Inflammatory macrophage (primary cell): Measurements from ENCODE around the gene MTCH1.

Source experiments
- DNase-seq, 2 donors: peaks; one replicate each; pipeline ENCODE4 v3.0.0-alpha.2; 2020 to 2022

MTCH1 gene

DNA sequence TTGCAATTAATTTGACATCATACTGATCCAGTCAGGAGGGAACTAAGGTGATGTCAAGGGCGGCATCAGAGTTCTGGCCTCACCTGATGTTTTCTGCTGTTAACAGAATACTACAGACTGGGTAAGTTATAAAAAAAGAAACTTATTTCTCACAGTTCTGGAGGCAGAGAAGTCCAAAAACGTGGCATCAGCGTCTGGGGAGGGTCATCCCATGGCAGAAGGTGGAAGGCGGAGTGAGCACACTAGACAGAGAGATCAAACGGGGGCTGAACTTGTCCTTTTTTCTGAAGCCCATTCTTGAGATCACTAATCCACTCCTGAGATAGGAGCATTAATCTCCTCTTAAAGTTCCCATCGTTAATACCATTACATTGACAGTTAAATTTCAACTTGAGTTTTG is 3.3 kb upstream of the MTCH1 start:
- no peak for DNase-seq

DNA sequence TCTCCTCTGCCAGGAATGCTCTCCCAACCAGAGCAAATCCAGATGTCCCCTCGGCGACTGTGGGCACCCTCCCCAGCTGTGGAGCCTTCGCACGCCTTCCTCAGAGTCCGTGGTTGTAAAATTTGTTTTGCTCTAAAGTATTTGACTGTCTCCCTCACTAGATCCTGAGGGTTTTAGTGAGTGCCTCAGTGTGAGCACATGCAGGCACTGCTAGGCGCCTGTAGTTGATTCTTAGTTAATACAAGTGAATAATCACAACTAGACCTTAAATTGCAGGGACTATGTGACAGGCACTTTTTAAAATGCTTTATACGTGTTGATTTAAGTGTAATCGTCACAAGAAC is 680 bp upstream of the MTCH1 start:
- no peak for DNase-seq

DNA sequence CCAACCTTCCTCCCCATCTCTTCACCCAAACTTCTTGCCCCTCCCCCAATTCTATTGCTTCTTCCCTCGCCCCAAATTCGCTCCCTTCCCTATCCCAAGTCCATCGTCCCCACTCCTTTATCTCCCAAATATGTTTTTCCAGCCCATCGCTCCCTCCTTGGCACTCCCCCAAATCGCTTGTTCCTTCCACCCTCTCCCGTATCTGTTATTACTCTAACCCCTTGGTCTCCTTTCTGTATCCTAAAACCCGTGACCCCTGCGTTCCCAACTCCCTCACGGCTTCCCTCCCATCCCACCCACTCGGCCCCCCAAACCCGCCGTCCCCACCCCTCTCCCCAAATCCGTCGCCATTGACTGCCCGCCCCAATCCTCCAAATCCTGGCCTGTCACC is 584 bp downstream of the MTCH1 start:
- DNase-seq = no peak

DNA sequence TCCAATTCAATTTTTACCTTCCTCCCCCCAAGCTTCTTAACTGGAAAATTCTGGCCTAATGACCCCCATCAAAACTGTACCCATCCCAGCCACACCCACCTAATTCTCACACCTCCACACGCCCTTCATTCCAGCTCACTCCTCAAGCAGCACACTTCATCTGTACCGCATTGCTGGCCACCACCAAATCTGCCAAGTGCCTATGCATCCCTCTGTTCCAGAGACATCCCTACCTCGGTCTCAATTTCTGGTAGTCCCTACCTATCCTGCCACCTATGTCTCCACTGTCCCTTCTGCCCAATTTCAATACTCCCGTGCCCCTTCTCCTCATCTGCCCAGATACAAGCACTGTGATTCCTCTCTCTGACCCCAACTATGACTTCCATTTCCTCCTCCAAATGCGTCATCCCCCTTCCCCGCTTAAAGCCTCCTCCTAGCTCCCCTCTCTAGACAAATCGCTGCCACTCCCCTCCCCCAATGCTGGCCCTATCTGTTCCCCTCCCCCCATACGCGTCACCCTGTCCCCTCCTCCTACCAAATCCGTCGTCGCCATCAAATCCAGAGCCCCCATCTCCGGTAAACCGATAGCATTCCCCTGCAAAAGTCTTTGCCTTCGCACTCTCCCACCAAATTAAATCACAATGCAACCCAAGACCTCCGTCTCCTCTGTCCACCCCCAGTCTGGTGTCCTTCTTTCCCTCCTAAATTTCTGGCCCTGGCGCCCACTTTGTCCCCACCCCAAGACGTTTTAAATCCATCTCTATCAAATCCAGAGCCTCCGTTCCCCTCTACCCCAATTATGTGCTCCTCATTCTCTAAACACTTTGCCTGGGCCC is 1.2 kb downstream of the MTCH1 start:
- peak in 1 of 2 donors; percentile 43 for DNase-seq

DNA sequence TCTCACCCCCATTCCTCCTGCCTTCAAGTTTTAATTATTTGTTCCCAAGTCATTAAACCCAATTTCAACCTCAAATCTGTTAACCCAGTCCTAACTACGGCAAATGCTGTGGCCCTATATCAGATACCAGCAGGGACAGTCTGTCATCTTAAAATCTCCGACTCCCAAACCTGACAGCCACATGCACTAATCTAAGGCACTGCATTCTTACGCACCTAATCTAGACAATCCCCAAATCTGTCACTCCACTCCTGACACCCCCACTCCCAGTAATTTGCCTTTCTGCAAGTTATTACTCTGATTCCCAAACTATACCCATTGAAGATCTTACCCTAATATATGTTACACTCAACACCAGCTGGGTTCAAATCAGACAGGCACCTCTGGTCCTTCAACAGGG is 2.5 kb downstream of the MTCH1 start:
- DNase-seq = no peak

DNA sequence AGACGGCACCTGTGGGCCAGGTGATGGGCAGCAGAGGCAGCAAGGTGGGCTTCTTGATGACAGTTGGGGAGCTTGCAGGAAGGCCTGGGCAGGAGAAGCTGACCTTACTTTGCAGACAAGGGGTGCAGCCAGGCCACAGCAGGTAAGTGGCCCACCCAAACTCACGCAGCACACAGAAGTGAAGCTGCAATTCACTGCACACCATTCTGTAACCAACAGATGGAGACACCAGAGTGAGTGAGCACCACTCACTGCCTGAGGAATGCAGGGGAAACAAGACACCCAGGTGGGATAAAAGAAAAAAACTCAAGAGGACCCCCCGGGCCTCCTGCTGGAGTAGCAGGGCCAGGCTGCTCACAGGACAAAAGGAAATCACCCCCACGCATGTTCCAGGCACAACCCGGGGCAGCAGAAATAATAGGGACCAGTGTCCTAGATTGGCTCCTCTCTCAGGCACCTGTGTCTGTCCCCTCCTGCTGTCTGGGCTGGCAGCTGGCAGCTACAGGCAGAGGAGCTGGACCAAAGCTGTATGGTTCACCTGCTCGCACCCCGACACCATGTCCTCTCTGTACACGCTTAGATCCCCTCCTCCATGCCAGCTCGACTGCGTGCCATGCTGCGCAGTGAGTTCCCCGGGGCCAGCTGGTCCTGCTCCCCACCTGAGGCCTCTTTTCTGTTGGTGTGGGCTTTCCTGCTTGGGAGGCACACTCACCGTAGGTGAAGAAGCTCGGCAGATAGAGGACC is 4.9 kb downstream of the MTCH1 start:
- DNase-seq = no peak

DNA sequence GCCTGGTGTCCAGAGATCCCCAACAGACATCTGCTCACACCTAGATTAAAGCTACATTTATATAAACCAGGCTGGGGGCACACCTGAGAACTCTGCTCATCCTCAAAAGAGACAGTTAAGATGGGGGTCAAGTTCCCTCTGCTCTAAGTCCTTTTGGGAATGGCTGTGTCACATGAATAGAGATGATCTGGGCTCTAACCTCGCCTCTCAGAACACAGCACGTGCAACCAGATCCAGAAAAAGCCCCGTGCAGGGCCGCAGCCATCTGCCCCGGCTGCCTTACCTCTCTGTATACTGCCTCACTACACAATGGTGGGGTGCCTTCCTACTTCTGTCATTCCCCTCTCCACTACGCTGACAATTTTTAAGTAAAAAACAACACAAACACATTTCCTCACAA is 5.9 kb downstream of the MTCH1 start:
- DNase-seq = no peak

DNA sequence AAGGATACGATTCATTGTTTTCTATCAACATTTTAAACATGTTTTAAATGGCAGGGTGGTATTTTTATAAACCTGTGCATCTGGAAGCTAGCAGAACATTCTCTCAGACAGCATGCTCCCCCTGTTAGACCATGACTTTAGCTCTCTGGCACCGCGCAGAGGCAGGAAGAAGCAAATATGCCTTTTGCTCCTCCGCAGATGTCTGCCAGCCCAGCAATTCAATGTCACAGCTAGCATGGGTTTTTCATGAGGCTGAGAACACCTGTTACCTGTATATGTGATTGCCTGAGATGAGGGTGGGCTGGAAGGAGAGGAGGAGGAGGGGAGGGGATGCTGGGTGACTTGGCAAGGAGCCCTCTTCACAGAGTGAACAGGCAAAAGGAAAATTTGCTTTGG is 6.7 kb downstream of the MTCH1 start:
- no peak for DNase-seq

DNA sequence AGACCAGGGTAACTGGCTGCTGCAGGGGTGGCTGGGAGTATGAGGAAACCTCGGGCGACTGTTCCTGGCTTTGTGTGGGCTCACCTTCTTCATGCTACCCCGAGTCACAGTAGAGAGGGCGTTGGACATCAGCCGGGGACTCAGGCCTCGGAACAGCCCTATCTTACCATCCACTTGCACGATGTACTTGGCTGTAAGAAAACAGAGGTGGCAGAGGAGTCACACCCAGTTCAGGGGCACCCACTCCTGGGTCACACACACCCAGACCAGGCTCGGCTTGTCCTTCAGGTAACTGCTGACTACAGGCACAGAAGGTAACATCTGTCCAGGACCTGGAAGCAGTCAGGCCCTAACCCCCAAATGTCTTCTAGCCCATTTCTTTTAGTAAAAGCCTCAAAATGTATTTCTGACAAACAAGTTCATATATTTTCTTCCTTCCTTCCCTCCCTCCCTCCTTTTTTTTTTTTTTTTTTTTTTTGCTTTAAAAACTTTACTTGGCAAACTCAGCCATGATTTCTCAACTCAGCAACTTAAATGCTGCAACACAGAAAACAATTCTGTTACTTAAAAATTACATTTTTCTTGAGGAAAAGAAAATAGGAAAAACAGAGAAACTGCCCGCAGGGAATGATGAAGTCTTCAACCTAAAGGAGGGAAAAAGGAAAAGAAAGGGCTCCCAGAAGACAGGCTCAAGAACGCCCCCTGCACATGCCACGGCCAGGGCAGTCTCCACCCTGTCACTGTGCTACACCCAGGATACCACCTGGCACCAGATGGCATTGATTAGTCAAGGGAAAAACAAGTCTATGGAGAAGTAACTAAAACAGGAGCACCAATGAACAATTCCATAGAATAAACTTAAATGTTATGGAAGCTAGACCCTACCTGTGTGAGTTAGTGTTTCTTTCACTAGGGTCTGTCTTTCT is 7.3 kb downstream of the MTCH1 start:
- DNase-seq = no peak

DNA sequence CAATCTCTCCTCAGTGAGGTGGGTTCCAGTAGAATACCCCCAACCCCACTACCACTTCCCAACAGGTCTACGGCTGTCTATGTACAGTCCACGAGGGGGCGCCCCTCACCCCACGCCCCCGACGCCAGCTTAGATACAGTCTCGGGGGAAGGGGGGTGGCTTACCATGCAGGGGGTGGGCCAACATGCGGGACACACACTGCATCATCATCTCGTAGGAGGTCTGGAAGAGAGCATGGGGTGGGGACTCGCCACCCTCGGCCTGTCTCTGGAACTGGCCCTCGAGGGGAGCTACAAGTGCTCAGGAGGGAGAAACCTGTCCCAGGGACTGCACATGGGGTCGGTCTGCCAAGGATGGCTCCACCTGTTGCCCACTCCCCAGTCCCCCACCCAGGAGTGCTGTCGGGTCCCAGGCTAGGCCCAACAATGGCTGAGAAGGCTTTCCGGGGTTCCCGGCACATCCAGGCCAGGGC is 8.5 kb downstream of the MTCH1 start:
- DNase-seq = no peak

DNA sequence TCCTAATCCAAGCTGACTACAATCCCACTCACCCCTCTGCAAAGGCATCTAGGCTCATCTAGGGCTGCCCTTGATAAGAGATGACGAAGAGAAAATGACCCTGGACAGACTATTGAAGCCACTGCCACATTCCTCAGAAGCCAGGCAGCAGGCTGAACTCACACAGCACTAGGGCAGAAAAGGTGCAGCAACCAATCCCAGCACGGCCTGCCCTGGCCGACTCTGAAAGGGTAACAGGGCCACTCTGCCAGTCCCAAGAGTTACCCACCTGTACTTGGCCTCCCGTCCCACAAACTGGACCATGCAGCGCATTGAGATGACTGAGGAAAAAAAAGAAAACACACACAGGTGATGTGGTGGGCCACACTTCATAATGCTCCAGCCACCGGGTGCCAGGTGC is 9.1 kb downstream of the MTCH1 start:
- DNase-seq = no peak

DNA sequence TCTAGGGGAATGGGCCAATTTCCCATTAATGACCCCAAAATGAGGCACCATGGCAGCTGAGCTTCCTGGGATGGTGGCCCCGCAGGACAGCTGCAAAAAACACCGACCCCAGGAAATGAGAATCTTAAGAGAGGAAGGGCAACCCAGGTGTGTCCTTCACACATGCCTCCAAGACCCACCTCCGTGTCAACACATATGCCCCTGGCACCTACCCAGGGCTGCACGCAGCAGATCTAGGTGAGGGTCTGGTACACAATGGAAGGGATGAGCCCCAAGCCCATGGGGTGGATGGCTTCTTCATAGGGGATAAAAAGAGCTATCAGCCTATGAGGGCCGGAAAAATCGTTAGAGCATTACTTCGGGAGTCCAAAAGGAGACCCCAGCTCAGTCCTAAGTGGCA is 9.5 kb downstream of the MTCH1 start:
- no peak for DNase-seq

DNA sequence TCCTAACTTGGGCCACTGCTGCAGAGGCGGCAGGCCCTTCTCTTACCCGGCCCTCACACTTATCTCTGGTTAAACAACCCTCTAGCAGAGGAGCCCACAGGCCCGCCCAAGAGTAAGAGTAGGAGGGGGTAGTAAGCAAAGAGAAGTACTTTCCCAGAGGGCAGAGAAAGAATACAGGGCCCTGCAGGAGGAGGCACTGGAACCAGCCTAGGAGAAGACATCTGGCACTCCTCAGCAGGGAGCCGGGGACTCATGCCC is 10.1 kb downstream of the MTCH1 start:
- no peak for DNase-seq

DNA sequence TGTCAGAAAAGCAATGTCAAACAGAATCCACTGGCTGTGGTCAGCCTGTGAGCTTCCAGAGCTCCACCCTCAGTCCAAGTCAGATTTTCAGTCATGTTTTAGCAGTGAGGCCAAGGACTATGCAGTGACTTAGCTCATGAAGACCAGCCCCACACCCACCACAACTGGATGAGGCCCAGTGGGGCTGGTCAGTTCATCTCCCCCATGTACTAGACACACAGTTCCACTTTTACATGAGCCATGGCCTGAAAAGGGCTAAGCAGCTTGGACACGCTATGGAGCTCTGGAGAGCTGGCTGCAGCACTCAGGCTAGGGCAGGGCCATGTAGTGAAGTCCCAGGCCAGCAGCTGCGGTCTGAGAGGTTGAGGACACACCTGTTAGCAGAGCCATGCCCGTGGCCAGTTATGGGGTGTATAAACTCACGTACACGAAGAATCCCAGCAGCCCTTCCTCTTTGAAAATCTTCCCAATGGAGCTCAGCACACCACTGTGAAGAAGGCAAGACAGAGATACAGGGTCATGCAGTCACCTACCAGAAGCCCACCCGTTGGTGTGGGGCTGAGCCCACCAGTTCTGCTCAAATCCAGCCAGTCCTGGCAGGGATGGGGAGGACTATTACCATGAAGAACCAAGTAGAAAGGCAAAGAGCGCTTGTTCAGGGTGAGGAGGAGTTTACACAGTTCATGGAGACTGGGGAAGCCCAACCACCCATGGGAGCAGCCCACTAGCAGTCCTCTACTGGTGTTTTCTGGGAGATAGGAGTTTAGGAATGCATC is 10.6 kb downstream of the MTCH1 start:
- no peak for DNase-seq

DNA sequence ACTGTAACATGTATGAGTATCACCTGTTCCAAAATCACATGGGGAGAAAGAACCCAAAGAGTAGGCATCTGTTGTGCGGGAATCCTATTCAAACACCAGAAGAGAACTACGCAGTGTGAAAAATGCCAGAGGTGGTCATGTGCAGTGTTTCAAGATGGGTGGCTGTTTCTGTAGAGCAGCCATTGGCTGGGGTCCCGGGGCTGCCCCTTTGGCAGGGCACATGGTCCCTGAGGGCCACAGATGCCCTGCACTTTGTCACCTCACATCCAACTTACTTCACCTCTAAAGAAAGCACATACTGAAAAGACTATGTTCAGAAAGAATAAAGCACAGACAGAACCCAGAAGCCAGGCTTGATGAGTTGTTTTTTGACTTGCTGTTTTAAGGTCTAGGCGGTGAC is 12.3 kb downstream of the MTCH1 start:
- no peak for DNase-seq

DNA sequence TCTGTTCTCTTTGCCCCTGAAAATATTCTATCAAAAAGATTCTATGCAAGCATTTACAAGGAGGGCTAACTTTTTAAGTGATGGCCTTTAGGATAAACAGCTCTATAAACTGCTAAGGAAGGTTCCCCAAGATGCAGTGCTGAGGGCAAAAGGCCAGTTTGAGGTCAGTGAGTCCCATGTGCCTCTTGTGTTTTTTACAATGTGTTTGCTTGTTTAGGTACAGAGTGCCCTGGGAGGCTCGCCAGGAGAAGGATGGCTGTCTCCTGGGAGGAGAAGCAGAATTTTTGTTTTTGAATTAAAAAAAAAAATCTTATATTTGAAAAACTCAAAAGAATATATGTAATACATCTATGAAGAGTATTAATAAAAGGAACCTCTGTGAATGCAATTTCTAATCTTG is 12.8 kb downstream of the MTCH1 start:
- no peak for DNase-seq

DNA sequence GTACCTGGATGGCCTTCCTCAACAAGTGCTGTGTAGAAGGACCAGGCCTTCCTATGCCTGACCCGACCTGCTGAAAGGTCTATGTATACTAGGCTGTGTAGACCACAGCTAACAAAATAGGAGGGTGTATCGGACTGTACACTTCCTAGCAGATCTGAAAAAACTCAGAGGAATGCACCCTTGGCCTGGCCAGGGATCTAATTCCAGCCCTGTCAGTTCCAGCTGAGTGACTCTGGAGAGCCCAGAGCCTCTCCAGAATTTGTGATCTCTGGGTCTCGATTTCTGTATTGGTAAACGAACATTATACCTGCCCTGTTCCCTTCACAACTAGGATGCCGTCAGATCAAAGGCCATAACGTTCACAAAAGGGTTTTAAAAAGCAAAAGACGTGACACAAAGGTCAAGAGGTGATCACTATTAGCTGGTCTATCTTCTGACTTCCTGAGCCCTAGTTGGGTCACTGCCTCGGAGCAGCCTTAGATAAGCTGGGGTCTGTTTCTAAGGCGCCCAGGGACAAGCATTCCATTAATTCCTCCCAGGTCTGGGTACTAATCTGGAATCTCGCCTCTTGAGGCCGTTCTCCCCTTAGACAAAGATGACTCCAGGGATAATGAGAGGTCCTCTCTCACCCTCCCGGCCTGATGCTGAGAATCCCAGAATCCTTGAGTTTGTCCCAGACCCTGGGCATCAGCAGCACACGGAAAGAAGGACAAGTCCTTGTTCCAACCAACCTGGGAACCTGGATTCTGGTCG is 13.9 kb downstream of the MTCH1 start:
- DNase-seq = no peak

DNA sequence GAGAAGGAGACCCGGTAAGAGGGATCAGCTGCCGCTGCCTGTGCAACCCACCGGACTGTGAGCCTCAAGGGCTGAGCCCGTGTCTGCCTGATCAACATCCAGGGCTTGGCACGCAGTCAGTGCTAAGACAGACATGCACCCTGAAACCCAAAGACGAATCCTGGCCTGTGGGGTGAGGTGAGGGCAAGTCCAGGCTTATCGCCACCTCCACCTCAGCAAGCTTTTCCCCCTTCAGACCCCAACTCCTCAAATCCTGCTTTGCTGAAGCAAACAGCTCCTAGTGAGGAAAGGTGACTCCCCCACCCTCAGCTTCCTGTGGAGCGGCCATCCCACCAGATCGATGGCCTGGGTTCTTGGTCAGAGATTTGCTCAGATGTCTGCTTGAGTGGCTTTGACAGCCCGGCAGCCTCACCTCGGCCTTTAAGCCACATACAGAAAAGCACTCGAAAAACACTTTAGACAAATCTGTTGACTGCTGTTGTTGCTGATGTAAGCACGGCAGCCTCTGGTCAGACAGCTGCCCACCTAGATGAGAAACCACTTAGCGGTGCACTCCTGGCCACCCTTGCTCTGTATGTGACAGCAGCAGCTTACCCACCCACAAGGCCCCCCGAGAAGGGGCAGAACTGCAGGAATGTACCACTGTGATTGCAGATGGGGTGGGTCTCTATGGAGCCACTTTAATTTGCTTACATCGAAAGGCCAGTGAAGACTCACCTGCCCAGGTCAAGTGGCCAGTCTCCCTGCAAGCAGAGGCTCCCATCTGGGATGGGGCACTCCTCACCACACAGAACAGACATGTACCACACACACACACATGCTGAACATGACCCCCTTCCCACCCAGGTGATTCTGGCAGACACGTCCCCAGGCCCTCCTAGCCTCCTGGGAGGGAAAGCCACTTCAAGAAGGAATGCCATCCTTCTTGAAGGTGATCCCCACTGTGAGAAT is 14.8 kb downstream of the MTCH1 start:
- DNase-seq = no peak

DNA sequence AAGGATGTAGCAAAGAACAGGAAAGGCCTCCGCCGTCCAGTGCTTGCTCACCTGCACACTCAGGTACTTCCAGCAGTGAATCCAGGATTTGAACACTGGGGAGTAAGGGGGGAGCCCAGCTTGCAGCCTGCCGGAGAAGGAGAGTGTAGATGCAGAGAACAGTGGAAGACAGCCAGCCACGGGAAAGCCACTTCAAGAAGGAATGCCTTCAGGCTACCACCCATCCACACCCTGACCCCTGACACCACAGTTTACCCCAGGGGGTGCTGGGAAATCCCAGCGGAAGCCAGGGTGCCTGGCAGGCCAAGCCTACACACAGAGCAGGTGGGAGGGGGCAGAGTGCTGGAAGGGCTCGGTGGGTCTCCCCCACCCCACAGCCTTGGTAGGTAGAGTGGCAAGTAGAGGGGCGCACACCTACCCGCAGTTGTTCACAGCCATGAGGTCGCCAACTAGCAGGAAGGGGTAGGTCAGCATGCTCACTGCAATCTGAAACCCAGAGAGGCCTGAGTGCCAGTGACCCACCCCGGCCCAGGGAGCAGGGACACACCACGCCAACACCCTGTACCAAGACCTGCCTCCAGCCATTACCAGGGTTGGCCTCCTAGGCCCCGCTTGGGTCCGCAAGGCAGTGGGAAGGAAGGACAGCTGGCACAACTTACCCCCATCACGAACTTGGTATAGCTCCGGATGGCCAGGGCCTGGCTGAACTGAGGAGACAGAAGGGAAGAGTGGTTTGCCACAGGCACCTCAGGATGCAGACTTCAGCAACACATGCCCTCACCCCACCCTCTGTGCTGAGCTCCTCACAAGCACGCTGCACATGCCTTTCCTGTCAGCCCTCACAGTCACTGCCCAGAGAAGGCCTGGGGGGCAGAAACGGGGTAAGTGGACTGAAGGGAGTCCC is 15.8 kb downstream of the MTCH1 start:
- no peak for DNase-seq

DNA sequence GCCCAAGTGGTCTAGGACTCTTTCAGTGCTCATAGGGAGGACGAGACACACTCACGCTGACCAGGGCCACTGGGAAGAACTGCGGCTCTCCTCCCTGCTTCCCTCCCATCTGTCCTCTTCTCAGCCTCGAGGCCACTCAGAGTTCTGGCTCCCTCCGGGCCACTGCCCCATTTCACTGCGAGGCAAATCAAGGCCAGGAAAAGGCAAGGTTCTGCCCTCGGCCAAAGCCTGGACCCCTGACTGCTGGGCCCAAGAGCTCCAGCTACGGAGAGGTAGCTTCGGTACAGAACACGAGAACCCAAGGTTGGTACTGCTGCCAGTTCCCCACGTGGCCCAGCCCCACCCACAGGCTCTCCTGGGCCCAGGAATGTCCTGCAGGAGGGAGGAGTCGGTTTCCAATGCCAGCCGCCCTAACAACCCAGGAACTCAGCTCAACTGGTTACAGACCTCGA is 16.7 kb downstream of the MTCH1 start:
- DNase-seq = no peak
